Loucy (cell line): ENCODE results near the gene COL13A1.

Experiments used
- H2AFZ ChIP-seq: fragments of 200-600 bp; sonication (generic); 2 replicates; pipeline ENCODE4 v1.6.0; 2016; ENCODE audit warnings: antibody characterized with exemption, mild to moderate bottlenecking, low read length, moderate library complexity
- H3F3A ChIP-seq: fragments of 200-600 bp; 2 replicates; pipeline ENCODE4 v1.6.0; 2016; ENCODE audit warnings: antibody characterized with exemption, low read depth, mild to moderate bottlenecking
- H3K27me3 ChIP-seq: fragments of 200-600 bp; sonication (generic); 2 replicates; pipeline ENCODE4 v1.6.1; 2014; ENCODE audit warnings: low read length, mild to moderate bottlenecking; ENCODE audit not compliant: insufficient read depth, poor library complexity, severe bottlenecking
- H3K36me3 ChIP-seq: fragments of 200-600 bp; sonication (generic); 2 replicates; pipeline ENCODE4 v1.6.1; 2016; ENCODE audit warnings: low read length; ENCODE audit not compliant: insufficient read depth
- H3K4me1 ChIP-seq: fragments of 200-600 bp; sonication (generic); 2 replicates; pipeline ENCODE4 v1.5.1; 2014; ENCODE audit warnings: low read length, mild to moderate bottlenecking; ENCODE audit not compliant: insufficient read depth, poor library complexity, severe bottlenecking
- H3K4me2 ChIP-seq: fragments of 200-600 bp; sonication (generic); 2 replicates; pipeline ENCODE4 v1.6.0; 2014; ENCODE audit warnings: antibody characterized with exemption, low read length, low read depth, mild to moderate bottlenecking; ENCODE audit not compliant: poor library complexity, severe bottlenecking
- H3K4me3 ChIP-seq: fragments of 200-600 bp; sonication (generic); 2 replicates; pipeline ENCODE4 v1.5.1; 2014; ENCODE audit warnings: low read length, mild to moderate bottlenecking, mixed read lengths; ENCODE audit not compliant: poor library complexity, severe bottlenecking
- H3K79me2 ChIP-seq: fragments of 200-600 bp; sonication (generic); 2 replicates; pipeline ENCODE4 v1.6.1; 2014; ENCODE audit warnings: low read length; ENCODE audit not compliant: insufficient read depth
- H3K9ac ChIP-seq: fragments of 200-600 bp; sonication (generic); 2 replicates; pipeline ENCODE4 v1.6.0; 2014; ENCODE audit warnings: mild to moderate bottlenecking, low read depth, low read length, moderate library complexity; ENCODE audit not compliant: poor library complexity, severe bottlenecking
- H3K9me2 ChIP-seq: fragments of 200-600 bp; sonication (generic); replicated peaks from 2 replicates; pipeline ENCODE4 v1.6.1; 2016; ENCODE audit warnings: low read depth, low read length, mixed read lengths
- H3K9me3 ChIP-seq: fragments of 200-600 bp; sonication (generic); 2 replicates; pipeline ENCODE4 v1.6.1; 2014; ENCODE audit warnings: mild to moderate bottlenecking, antibody characterized with exemption, low read length, low read depth; ENCODE audit not compliant: insufficient read depth
- H4K20me1 ChIP-seq: fragments of 200-600 bp; sonication (generic); 2 replicates; pipeline ENCODE4 v1.6.0; 2014; ENCODE audit warnings: antibody characterized with exemption, low read length, mild to moderate bottlenecking; ENCODE audit not compliant: insufficient read depth, poor library complexity, severe bottlenecking
- EZH2phosphoT487 ChIP-seq: fragments of 200-600 bp; IDR thresholded peaks from 2 replicates; pipeline ENCODE4 v1.6.1; 2018; ENCODE audit warnings: antibody characterized with exemption, mild to moderate bottlenecking, moderate library complexity, borderline replicate concordance
- TF ChIP-seq, protein P1 (sequence below): fragments of 200-600 bp; sonication (generic); conservative IDR thresholded peaks from 2 replicates; pipeline ENCODE4 v1.5.1; 2014; ENCODE audit warnings: mild to moderate bottlenecking, antibody characterized with exemption, low read length

Gene COL13A1

DNA sequence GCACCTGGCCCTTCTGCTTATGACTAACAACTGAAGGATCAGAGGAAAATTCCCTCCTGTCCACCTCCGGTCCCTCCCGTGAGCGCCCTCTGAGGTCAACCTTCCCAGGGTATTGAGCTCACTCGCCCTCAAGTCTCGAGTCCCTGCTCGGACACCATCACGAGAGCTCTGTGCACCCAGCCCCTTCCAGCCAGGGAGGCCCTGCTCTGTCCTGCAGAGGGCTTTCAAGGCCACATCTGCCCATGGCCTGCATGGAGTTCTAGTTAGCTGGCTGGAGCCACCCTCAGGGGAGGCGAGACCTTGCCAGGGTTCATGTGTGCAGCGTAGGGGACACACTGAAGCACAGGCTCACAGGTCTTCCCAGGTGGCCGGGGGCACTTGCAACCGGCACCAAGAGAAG, 140.0 kb downstream of the COL13A1 start:
- no peaks in the 10 kb centered on the region for H3K79me2 ChIP-seq
- no peaks in the 10 kb centered on the region for H3K36me3 ChIP-seq
- H3K9me2 ChIP-seq, result no peaks in the 10 kb centered on the region
- H3F3A ChIP-seq, result no peaks in the 10 kb centered on the region
- no peak overlapping the region for H3K4me3 ChIP-seq
- H2AFZ ChIP-seq, result no peak overlapping the region
- H3K9ac ChIP-seq, result no peak overlapping the region
- TF ChIP-seq EZH2phosphoT487, result no peak
- TF ChIP-seq, protein P1, sequence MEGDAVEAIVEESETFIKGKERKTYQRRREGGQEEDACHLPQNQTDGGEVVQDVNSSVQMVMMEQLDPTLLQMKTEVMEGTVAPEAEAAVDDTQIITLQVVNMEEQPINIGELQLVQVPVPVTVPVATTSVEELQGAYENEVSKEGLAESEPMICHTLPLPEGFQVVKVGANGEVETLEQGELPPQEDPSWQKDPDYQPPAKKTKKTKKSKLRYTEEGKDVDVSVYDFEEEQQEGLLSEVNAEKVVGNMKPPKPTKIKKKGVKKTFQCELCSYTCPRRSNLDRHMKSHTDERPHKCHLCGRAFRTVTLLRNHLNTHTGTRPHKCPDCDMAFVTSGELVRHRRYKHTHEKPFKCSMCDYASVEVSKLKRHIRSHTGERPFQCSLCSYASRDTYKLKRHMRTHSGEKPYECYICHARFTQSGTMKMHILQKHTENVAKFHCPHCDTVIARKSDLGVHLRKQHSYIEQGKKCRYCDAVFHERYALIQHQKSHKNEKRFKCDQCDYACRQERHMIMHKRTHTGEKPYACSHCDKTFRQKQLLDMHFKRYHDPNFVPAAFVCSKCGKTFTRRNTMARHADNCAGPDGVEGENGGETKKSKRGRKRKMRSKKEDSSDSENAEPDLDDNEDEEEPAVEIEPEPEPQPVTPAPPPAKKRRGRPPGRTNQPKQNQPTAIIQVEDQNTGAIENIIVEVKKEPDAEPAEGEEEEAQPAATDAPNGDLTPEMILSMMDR, result no peak
- no peaks in the 10 kb centered on the region for H3K4me1 ChIP-seq
- no peak overlapping the region for H3K4me2 ChIP-seq
- H3K9me3 ChIP-seq, result peaks cover 9% of the 10 kb centered on the region; the same call in 1 of the 2 replicates
- H4K20me1 ChIP-seq, result no peaks in the 10 kb centered on the region
- no peaks in the 10 kb centered on the region for H3K27me3 ChIP-seq

GRCh38 chr10:69943292-69943820, 141.7 kb downstream of the COL13A1 start:
- TF ChIP-seq, protein P1, result no peak
- no peak for TF ChIP-seq EZH2phosphoT487
- Histone ChIP-seq H3K36me3 (no peaks in the 10 kb centered on the region), H3K9me2 (no peaks in the 10 kb centered on the region), H3K4me1 (no peaks in the 10 kb centered on the region), H4K20me1 (no peaks in the 10 kb centered on the region), H3K9me3 (peaks cover 9% of the 10 kb centered on the region; the same call in 1 of the 2 replicates), H3K4me2 (no peak overlapping the region), H3K27me3 (no peaks in the 10 kb centered on the region), H3K9ac (no peak overlapping the region), H3K79me2 (no peaks in the 10 kb centered on the region), H2AFZ (no peak overlapping the region), H3F3A (no peaks in the 10 kb centered on the region), H3K4me3 (no peak overlapping the region)

- H3K4me1 ChIP-seq, result no peaks in the 10 kb centered on the region
- no peaks in the 10 kb centered on the region for H3K36me3 ChIP-seq
- H3K4me2 ChIP-seq, result no peak overlapping the region
- H3K27me3 ChIP-seq, result no peaks in the 10 kb centered on the region
- no peak overlapping the region for H2AFZ ChIP-seq
- H3K4me3 ChIP-seq, result no peak overlapping the region
- no peaks in the 10 kb centered on the region for H3K79me2 ChIP-seq
- no peaks in the 10 kb centered on the region for H4K20me1 ChIP-seq
- no peak for TF ChIP-seq EZH2phosphoT487
- TF ChIP-seq, protein P1, result no peak
- peaks cover 9% of the 10 kb centered on the region; the same call in 1 of the 2 replicates for H3K9me3 ChIP-seq
- no peak overlapping the region for H3K9ac ChIP-seq
- no peaks in the 10 kb centered on the region for H3F3A ChIP-seq
- no peaks in the 10 kb centered on the region for H3K9me2 ChIP-seq
Observed at GRCh38 chr10:69944761-69945160, 143.1 kb downstream of the COL13A1 start.
